Fibroblast of lung (primary cell): Measurements from ENCODE around the gene KIRREL3. TPM values are rescaled to one million over a fixed set of nuclear protein-coding genes. Genes with fewer than 3 reads are reported as not detected.

Experiments
- DNase-seq, 2 donors: peaks; one replicate each; pipeline versions ENCODE4 v3.0.0 to v3.0.0-alpha.2; 2010; ENCODE audit warnings: low read depth in 2 of 2
- H2AFZ ChIP-seq: 2 replicates; pipeline ENCODE4 v1.5.1; 2012; ENCODE audit warnings: low read length, control low read depth, inconsistent platforms
- H3K27ac ChIP-seq: 2 replicates; pipeline ENCODE4 v1.5.1; 2011; ENCODE audit warnings: low read length, control low read depth; ENCODE audit not compliant: insufficient read depth
- H3K27me3 ChIP-seq: 2 replicates; pipeline ENCODE4 v1.5.1; 2011; ENCODE audit warnings: mild to moderate bottlenecking, low read length; ENCODE audit not compliant: control insufficient read depth, insufficient read depth
- H3K36me3 ChIP-seq: 2 replicates; pipeline ENCODE4 v1.5.1; 2011; ENCODE audit warnings: low read length; ENCODE audit not compliant: control insufficient read depth, insufficient read depth
- H3K4me1 ChIP-seq: 2 replicates; pipeline ENCODE4 v1.5.1; 2011; ENCODE audit warnings: low read length; ENCODE audit not compliant: control insufficient read depth, insufficient read depth; ENCODE audit errors: extremely low read depth
- H3K4me2 ChIP-seq: 2 replicates; pipeline ENCODE4 v1.5.1; 2011; ENCODE audit warnings: low read length, control low read depth; ENCODE audit not compliant: insufficient read depth; ENCODE audit errors: extremely low read depth
- H3K4me3 ChIP-seq, 4 experiments: fragments of 200-600 bp in 1 of 4; sonication (generic) in 1 of 4; replicated peaks in 1 of 4; 2 replicates each; pipeline ENCODE4 v1.5.1; 2011 to 2016; ENCODE audit warnings: low read length in 4 of 4, low read depth in 3 of 4, mild to moderate bottlenecking in 3 of 4, control low read depth in 2 of 4, inconsistent platforms in 1 of 4, mixed read lengths in 1 of 4; ENCODE audit not compliant: insufficient read depth in 1 of 4; ENCODE audit errors: control extremely low read depth in 1 of 4
- H3K79me2 ChIP-seq: 2 replicates; pipeline ENCODE4 v1.5.1; 2012; ENCODE audit warnings: mild to moderate bottlenecking, low read length, inconsistent platforms; ENCODE audit not compliant: control insufficient read depth, insufficient read depth
- H3K9ac ChIP-seq: 2 replicates; pipeline ENCODE4 v1.5.1; 2011; ENCODE audit warnings: mild to moderate bottlenecking, low read length, control low read depth; ENCODE audit not compliant: insufficient read depth
- H3K9me3 ChIP-seq: 2 replicates; pipeline ENCODE4 v1.5.1; 2012; ENCODE audit warnings: low read depth, low read length; ENCODE audit not compliant: control insufficient read depth, insufficient read depth
- H4K20me1 ChIP-seq: 2 replicates; pipeline ENCODE4 v1.5.1; 2011; ENCODE audit warnings: low read length; ENCODE audit not compliant: control insufficient read depth, insufficient read depth; ENCODE audit errors: extremely low read depth
- EZH2 ChIP-seq: IDR thresholded peaks from 2 replicates; pipeline ENCODE4 v1.5.1; 2012; ENCODE audit warnings: low read length, control low read depth, mild to moderate bottlenecking; ENCODE audit errors: missing control alignments
- polyA plus RNA-seq, 2 donors: library from polyadenylated mRNA; depleted of rRNA in 1 of 2; stranded (reverse) in 1 of 2; unstranded in 1 of 2; fragments of >200 nt; gene quantifications; 2 replicates each; pipeline ENCODE4 v1.2.1, GENCODE V29; 2011 to 2012; ENCODE audit warnings: missing spikeins in 1 of 2
- total RNA-seq: library from RNA; depleted of rRNA; stranded (reverse); fragments of >200 nt; gene quantifications from 2 replicates; pipeline ENCODE4 v1.2.1, GENCODE V29; 2014
- TF ChIP-seq, protein P1 (sequence below), 2 donors: IDR thresholded peaks in 1 of 2; conservative IDR thresholded peaks in 1 of 2; 1 replicate in 1 of 2; 2 replicates in 1 of 2; pipeline ENCODE4 v1.5.1; 2011 to 2012; ENCODE audit warnings: low read length in 2 of 2, control low read depth in 1 of 2, inconsistent platforms in 1 of 2, low read depth in 1 of 2, mild to moderate bottlenecking in 1 of 2

Gene KIRREL3
- total and polyA plus RNA-seq, 2 donors (not counting 1 experiment from before 2014, with no cell fraction given) = 2.8 to 6.1 TPM

DNA sequence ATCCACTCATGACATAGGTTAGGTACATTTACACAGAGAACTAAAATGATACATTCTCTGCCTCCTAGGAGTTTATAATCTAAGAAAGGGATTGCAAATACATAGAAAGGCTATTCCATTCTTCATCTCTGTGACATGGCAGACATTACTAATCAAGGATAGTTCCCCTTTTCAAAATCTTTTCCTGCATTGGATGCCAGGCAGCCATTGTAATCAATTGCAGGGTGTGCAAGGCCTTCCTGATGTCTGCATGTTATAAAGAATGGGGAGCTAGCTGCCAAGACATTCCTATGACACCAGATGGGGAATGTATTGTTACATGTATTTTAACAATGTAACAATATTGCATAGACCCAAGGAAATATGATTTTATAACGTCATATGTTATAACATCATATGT, 82.0 kb downstream of the KIRREL3 start:
- Histone ChIP-seq H4K20me1 (no peaks in the 10 kb centered on the region), H3K79me2 (no peaks in the 10 kb centered on the region), H3K4me3 (no peak overlapping the region), H3K9ac (no peak overlapping the region), H3K4me2 (peak overlapping the region; percentile 26), H3K27me3 (no peaks in the 10 kb centered on the region), H3K4me1 (peaks cover 18% of the 10 kb centered on the region), H3K36me3 (no peaks in the 10 kb centered on the region), H3K9me3 (no peaks in the 10 kb centered on the region), H2AFZ (no peak overlapping the region), H3K27ac (peak overlapping the region; percentile 87)
- DNase-seq = peak in 1 of 2 donors; percentile 42
- TF ChIP-seq, protein P1, sequence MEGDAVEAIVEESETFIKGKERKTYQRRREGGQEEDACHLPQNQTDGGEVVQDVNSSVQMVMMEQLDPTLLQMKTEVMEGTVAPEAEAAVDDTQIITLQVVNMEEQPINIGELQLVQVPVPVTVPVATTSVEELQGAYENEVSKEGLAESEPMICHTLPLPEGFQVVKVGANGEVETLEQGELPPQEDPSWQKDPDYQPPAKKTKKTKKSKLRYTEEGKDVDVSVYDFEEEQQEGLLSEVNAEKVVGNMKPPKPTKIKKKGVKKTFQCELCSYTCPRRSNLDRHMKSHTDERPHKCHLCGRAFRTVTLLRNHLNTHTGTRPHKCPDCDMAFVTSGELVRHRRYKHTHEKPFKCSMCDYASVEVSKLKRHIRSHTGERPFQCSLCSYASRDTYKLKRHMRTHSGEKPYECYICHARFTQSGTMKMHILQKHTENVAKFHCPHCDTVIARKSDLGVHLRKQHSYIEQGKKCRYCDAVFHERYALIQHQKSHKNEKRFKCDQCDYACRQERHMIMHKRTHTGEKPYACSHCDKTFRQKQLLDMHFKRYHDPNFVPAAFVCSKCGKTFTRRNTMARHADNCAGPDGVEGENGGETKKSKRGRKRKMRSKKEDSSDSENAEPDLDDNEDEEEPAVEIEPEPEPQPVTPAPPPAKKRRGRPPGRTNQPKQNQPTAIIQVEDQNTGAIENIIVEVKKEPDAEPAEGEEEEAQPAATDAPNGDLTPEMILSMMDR (conservative IDR thresholded peaks at IDR 0.05 in 1 of 2, IDR thresholded peaks at IDR 0.05 in 1 of 2; ENCODE audit: low read depth in 1 of 2, low read length in 2 of 2) = no peak
- TF ChIP-seq EZH2 = no peak

DNA sequence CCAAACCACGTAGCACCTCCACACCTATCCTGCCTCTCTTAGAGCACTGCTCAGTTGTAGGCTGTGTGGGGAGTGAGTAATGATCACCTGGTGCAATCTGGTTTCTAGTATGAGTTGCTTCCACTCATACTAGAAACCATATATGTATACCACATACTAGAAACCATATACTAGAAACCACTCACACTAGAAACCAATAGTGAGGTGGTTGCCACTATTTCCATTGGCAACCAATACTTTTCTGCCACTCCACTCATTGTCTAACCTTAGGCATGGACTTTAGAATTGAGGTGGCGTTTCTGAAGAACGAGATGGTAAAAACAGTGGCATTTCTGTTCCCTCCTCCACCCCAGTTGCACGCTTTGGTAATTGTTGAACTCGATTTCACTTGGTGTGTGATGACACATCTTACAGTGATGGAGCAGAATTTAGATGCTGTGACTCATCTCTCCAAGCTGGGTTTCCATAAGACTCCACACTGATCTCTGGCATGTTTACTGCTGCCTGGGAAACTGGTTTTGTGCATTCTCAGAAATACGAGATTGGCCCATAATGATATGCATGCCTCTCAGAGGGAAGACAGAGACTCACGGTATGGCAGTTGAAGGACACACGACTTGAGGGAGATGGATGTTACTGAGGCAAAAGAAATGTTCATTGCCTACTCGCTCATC, 82.9 kb downstream of the KIRREL3 start:
- H3K27ac ChIP-seq = peak overlapping the region; percentile 87
- peak overlapping the region; percentile 48 for H3K4me2 ChIP-seq

GRCh38 chr11:126915430-126915829, 85.1 kb downstream of the KIRREL3 start:
- H3K4me3 ChIP-seq = no peak overlapping the region
- H4K20me1 ChIP-seq = no peaks in the 10 kb centered on the region
- no peaks in the 10 kb centered on the region for H3K27me3 ChIP-seq
- H3K4me2 ChIP-seq = no peak overlapping the region
- TF ChIP-seq, protein P1 (conservative IDR thresholded peaks at IDR 0.05 in 1 of 2, IDR thresholded peaks at IDR 0.05 in 1 of 2; ENCODE audit: low read depth in 1 of 2, low read length in 2 of 2) = no peak
- no peak for TF ChIP-seq EZH2
- H3K27ac ChIP-seq = peak overlapping the region; percentile 5
- no peak overlapping the region for H3K9ac ChIP-seq
- no peaks in the 10 kb centered on the region for H3K36me3 ChIP-seq
- peaks cover 18% of the 10 kb centered on the region for H3K4me1 ChIP-seq
- H2AFZ ChIP-seq = no peak overlapping the region
- no peak for DNase-seq
- H3K79me2 ChIP-seq = no peaks in the 10 kb centered on the region
- no peaks in the 10 kb centered on the region for H3K9me3 ChIP-seq

More for the DNA sequence above, 82.9 kb downstream of the KIRREL3 start:
- H3K9ac ChIP-seq = no peak overlapping the region
- H3K79me2 ChIP-seq = no peaks in the 10 kb centered on the region
- H3K4me1 ChIP-seq = peaks cover 18% of the 10 kb centered on the region
- H2AFZ ChIP-seq = no peak overlapping the region
- peak; percentile 81 to 99 for DNase-seq
- H3K27me3 ChIP-seq = no peaks in the 10 kb centered on the region
- TF ChIP-seq, protein P1 (conservative IDR thresholded peaks at IDR 0.05 in 1 of 2, IDR thresholded peaks at IDR 0.05 in 1 of 2; ENCODE audit: low read depth in 1 of 2, low read length in 2 of 2) = no peak
- TF ChIP-seq EZH2 = no peak
- no peaks in the 10 kb centered on the region for H4K20me1 ChIP-seq
- H3K9me3 ChIP-seq = no peaks in the 10 kb centered on the region
- no peaks in the 10 kb centered on the region for H3K36me3 ChIP-seq
- no peak overlapping the region for H3K4me3 ChIP-seq
